B cell (primary cell): ENCODE results near the gene FKBP14. TPM values are rescaled to one million over a fixed set of nuclear protein-coding genes. Genes with fewer than 3 reads are reported as not detected.

ENCODE experiments used
- ATAC-seq: fragments of 200-7000 bp; cut with Tn5 transposase; one replicate; pipeline ENCODE4 v1.10.0; 2021; ENCODE audit warnings: low read depth, mild to moderate bottlenecking, moderate number of reproducible peaks, moderate library complexity
- CTCF ChIA-PET: fragments of 350-600 bp; sonication (Branson Sonifier 250); formaldehyde crosslinking; loops from one replicate; lab custom pipeline; 2021; ENCODE audit warnings: antibody characterized with exemption, inconsistent platforms; lab: Charles Lee
- POLR2A ChIA-PET: fragments of 350-600 bp; sonication (Branson Sonifier 250); formaldehyde crosslinking; loops from one replicate; lab custom pipeline; 2021; ENCODE audit warnings: antibody characterized with exemption; lab: Charles Lee
- DNase-seq: peaks from one replicate; pipeline ENCODE4 v3.0.0; 2013
- H2AFZ ChIP-seq: 2 replicates; pipeline ENCODE4 v1.6.1; 2012; ENCODE audit warnings: mild to moderate bottlenecking, low read depth, low read length; ENCODE audit not compliant: insufficient read depth, poor library complexity, severe bottlenecking
- H3K27ac ChIP-seq, 2 donors: 1 replicate in 1 of 2; 2 replicates in 1 of 2; pipeline ENCODE4 v1.5.1; 2012 to 2013; ENCODE audit warnings: low read length in 2 of 2, mild to moderate bottlenecking in 2 of 2, moderate library complexity in 1 of 2
- H3K27me3 ChIP-seq, 4 experiments: fragments of 200-600 bp in 1 of 4; sonication (generic) in 1 of 4; replicated peaks in 1 of 4; 1 replicate in 2 of 4; 2 replicates in 2 of 4; pipeline versions ENCODE4 v1.6.1 to v1.7.0; 2013 to 2016; ENCODE audit warnings: low read length in 3 of 4, mild to moderate bottlenecking in 2 of 4, mixed read lengths in 1 of 4, moderate library complexity in 1 of 4; ENCODE audit not compliant: insufficient read depth in 4 of 4, control insufficient read depth in 3 of 4; ENCODE audit errors: control extremely low read depth in 1 of 4
- H3K36me3 ChIP-seq, 2 experiments: replicated peaks in 1 of 2; 1 replicate in 1 of 2; 2 replicates in 1 of 2; pipeline versions ENCODE4 v1.6.1 to v1.7.1; 2013; ENCODE audit warnings: low read length in 1 of 2; ENCODE audit not compliant: insufficient read depth in 2 of 2, control insufficient read depth in 1 of 2; ENCODE audit errors: control extremely low read depth in 1 of 2, extremely low read depth in 1 of 2
- H3K4me1 ChIP-seq, 2 donors: fragments of 200-600 bp in 1 of 2; sonication (generic) in 1 of 2; 1 replicate in 1 of 2; 2 replicates in 1 of 2; pipeline versions ENCODE4 v1.5.1 to v1.6.1; 2013 to 2017; ENCODE audit warnings: low read length in 2 of 2; ENCODE audit not compliant: control insufficient read depth in 2 of 2, insufficient read depth in 2 of 2
- H3K4me2 ChIP-seq: replicated peaks from 2 replicates; pipeline ENCODE3; 2012; ENCODE audit warnings: mild to moderate bottlenecking, low read depth, low read length; ENCODE audit not compliant: poor library complexity, severe bottlenecking
- H3K4me3 ChIP-seq, 5 experiments: fragments of 200-600 bp in 1 of 5; sonication (generic) in 1 of 5; 1 replicate in 3 of 5; 2 replicates in 2 of 5; pipeline versions ENCODE4 v1.5.1 to v1.7.0; 2011 to 2016; ENCODE audit warnings: low read length in 4 of 5, mild to moderate bottlenecking in 4 of 5, low read depth in 2 of 5, control low read depth in 1 of 5, moderate library complexity in 1 of 5; ENCODE audit not compliant: insufficient read depth in 1 of 5; ENCODE audit errors: control extremely low read depth in 1 of 5, extremely low read depth in 1 of 5
- H3K79me2 ChIP-seq: fragments of 200-600 bp; sonication (generic); one replicate; pipeline ENCODE4 v1.6.0; 2016; ENCODE audit warnings: low read length; ENCODE audit not compliant: control insufficient read depth, insufficient read depth
- H3K9ac ChIP-seq: fragments of 200-600 bp; sonication (generic); 2 replicates; pipeline ENCODE4 v1.6.1; 2017; ENCODE audit warnings: mild to moderate bottlenecking, low read length, moderate library complexity
- H3K9me3 ChIP-seq, 3 donors: one replicate each; pipeline versions ENCODE4 v1.6.1 to v1.7.1; 2013; ENCODE audit warnings: low read length in 2 of 3; ENCODE audit not compliant: control insufficient read depth in 2 of 3, insufficient read depth in 1 of 3; ENCODE audit errors: control extremely low read depth in 1 of 3
- H4K20me1 ChIP-seq: 2 replicates; pipeline ENCODE4 v1.6.0; 2012; ENCODE audit warnings: mild to moderate bottlenecking, low read length; ENCODE audit not compliant: insufficient read depth, control insufficient read depth, poor library complexity, severe bottlenecking
- H3K27ac Mint-ChIP-seq: one replicate; pipeline ENCODE4 v1.8.0; 2021; ENCODE audit warnings: mixed read lengths
- H3K27me3 Mint-ChIP-seq: one replicate; pipeline ENCODE4 v1.8.0; 2021; ENCODE audit warnings: mixed read lengths
- H3K4me1 Mint-ChIP-seq: one replicate; pipeline ENCODE4 v1.8.0; 2021; ENCODE audit warnings: mixed read lengths
- H3K4me3 Mint-ChIP-seq: one replicate; pipeline ENCODE4 v1.8.0; 2021; ENCODE audit warnings: mixed read lengths
- H3K9me3 Mint-ChIP-seq: one replicate; pipeline ENCODE4 v1.8.0; 2022; ENCODE audit warnings: mixed read lengths; ENCODE audit not compliant: insufficient read depth
- EZH2 ChIP-seq: IDR thresholded peaks from 2 replicates; pipeline ENCODE4 v1.6.1; 2012; ENCODE audit warnings: borderline replicate concordance, low read depth, mild to moderate bottlenecking, moderate library complexity, low read length; ENCODE audit not compliant: insufficient read depth, poor library complexity, severe bottlenecking
- WGBS: methylation state at CpG from one replicate; pipeline ENCODE4 v1.1.5; 2013; ENCODE audit warnings: missing lambda C conversion rate; ENCODE audit not compliant: insufficient coverage; 5-methylcytosine and 5-hydroxymethylcytosine counted together
- intact Hi-C: fragments of 100-400 bp; cut with micrococcal nuclease; formaldehyde crosslinking; loops from one replicate; pipeline ENCODE4 v1.10.0; 2022
- polyA plus RNA-seq: library from polyadenylated mRNA; depleted of rRNA; stranded (reverse); fragments of >200 nt; gene quantifications from 2 replicates; pipeline ENCODE4 v1.2.3, GENCODE V29; 2012
- total RNA-seq, 2 donors: library from RNA; stranded (reverse); fragments of 120-200 nt in 1 of 2; gene quantifications; 1 replicate in 1 of 2; 2 replicates in 1 of 2; pipeline versions ENCODE4 v1.2.3 to v1.2.4, GENCODE V29; 2013 to 2022
- TF ChIP-seq, protein P1 (sequence below): fragments of 200-600 bp; IDR thresholded peaks from one replicate; pipeline ENCODE4 v1.8.0; 2022; ENCODE audit warnings: antibody characterized with exemption, mild to moderate bottlenecking

The FKBP14 gene
- total and polyA plus RNA-seq, 2 donors (not counting 1 experiment from before 2014, with no cell fraction given): 2.8 to 4.2 TPM

DNA sequence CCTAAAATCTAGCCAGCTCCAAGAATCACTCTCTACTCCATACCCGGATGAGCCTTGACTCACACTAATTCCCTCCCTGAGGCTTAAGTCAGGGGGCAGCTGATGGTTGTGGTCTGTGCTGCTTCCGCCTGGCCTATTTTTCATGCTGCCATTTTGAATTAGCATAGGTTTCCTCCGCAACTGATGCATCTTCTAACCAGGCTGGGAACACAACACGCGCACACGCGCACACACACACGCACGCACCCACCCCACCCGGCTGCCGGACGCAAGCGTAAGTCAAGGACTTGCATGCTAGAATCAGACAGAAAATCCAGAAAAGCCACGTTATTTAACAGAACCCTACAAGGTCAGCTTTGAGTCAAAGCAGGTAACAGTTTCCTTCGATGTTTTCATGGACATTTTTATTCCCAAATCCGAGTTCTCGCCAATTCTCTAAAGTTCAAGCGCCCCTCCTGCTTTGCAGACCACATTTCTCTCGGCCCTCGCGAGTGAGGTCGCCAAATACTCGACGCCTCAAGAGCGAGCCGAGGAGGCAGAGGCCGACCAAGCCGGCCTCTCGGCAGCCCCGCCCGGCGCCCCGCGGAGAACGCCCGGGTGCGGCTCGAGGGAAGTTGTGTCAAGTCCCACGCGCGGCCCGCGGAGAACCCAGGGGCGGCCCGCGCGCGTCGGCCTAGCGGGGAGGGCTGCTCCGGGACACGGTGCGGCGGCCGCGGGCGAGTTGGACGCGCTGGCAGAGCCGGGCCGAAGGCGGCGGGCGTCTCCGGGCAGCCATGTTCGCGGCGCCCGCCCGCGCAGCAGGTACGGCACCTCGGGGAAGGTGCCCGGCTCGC, 37.9 kb downstream of the FKBP14 start:
- TF ChIP-seq, protein P1, sequence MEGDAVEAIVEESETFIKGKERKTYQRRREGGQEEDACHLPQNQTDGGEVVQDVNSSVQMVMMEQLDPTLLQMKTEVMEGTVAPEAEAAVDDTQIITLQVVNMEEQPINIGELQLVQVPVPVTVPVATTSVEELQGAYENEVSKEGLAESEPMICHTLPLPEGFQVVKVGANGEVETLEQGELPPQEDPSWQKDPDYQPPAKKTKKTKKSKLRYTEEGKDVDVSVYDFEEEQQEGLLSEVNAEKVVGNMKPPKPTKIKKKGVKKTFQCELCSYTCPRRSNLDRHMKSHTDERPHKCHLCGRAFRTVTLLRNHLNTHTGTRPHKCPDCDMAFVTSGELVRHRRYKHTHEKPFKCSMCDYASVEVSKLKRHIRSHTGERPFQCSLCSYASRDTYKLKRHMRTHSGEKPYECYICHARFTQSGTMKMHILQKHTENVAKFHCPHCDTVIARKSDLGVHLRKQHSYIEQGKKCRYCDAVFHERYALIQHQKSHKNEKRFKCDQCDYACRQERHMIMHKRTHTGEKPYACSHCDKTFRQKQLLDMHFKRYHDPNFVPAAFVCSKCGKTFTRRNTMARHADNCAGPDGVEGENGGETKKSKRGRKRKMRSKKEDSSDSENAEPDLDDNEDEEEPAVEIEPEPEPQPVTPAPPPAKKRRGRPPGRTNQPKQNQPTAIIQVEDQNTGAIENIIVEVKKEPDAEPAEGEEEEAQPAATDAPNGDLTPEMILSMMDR: no peak
- no peak for TF ChIP-seq EZH2
- Histone ChIP-seq H3K4me1 (peaks cover 32 to 39% of the 10 kb centered on the region in 2 donors), H3K36me3 (peaks cover 0 to under 1% of the 10 kb centered on the region in 2 experiments), H3K27me3 (peaks cover 0 to 18% (median 0%) of the 10 kb centered on the region in 4 experiments), H3K9me3 (peaks cover 0 to 12% (median 10%) of the 10 kb centered on the region in 3 donors), H2AFZ (peak overlapping the region; percentile 92), H3K4me2 (peak overlapping the region; percentile 92), H4K20me1 (no peaks in the 10 kb centered on the region), H3K4me3 (peak overlapping the region; percentile 42 to 96 (median 89)), H3K79me2 (peaks cover 36% of the 10 kb centered on the region), H3K27ac (peak overlapping the region; percentile 66 to 82), H3K9ac (peak overlapping the region; percentile 90)
- H3K27ac Mint-ChIP-seq: peak overlapping the region; percentile 97
- ChIA-PET POLR2A (interaction anchor here (0.6 to 2.6 kb wide), 4 partner anchors 11 to 56 kb away, joined by 3 to 17 read pairs (median 8); partner anchors contain the start of genes FKBP14 and PLEKHA8), CTCF (interaction anchor here (0.7 to 1.7 kb wide), 5 partner anchors 11 to 150 kb away, joined by 3 to 6 read pairs (median 6); partner anchors contain the start of genes FKBP14 and PLEKHA8)
- WGBS: 1% methylated on average over 74 of the region's 75 CpGs
- H3K27me3 Mint-ChIP-seq: no peaks in the 10 kb centered on the region
- DNase-seq (peak; percentile 72), ATAC-seq (peak; percentile 25)
- intact Hi-C loops: loop anchor here (1.0 to 2.0 kb wide), 2 partner anchors 38 to 74 kb away; partner anchors contain the start of gene FKBP14
- peaks cover 41% of the 10 kb centered on the region for H3K4me1 Mint-ChIP-seq
- peak overlapping the region; percentile 94 for H3K4me3 Mint-ChIP-seq
- no peaks in the 10 kb centered on the region for H3K9me3 Mint-ChIP-seq
